SK-N-SH (cell line): Measurements from ENCODE around the gene LILRB3. TPM values are rescaled to one million over a fixed set of nuclear protein-coding genes. Genes with fewer than 3 reads are reported as not detected.

Experiments
- CTCF ChIA-PET: fragments of 300-600, 350-600 bp; formaldehyde crosslinking; extraction: SDS; loops from one replicate; lab custom pipeline; 2021; lab: Yijun Ruan, JAX
- POLR2A ChIA-PET: fragments of 350-600 bp; sonication (Branson Sonifier 250); formaldehyde crosslinking; extraction: SDS; loops from one replicate; lab custom pipeline; 2020; ENCODE audit warnings: antibody characterized with exemption, inconsistent platforms; lab: Yijun Ruan, JAX
- DNase-seq: peaks from one replicate; pipeline ENCODE4 v3.0.0; 2012
- H2AFZ ChIP-seq: fragments of 200-600 bp; sonication (generic); 2 replicates; pipeline ENCODE4 v1.8.1; 2016; ENCODE audit warnings: antibody characterized with exemption, mild to moderate bottlenecking, low read depth
- H3F3A ChIP-seq: fragments of 200-600 bp; sonication (generic); replicated peaks from 2 replicates; pipeline ENCODE3; 2016; ENCODE audit warnings: antibody characterized with exemption, mild to moderate bottlenecking; ENCODE audit not compliant: insufficient read depth
- H3K27ac ChIP-seq, 2 experiments: fragments of 200-500 bp in 1 of 2; fragments of 200-600 bp in 1 of 2; sonication (Bioruptor generic) in 1 of 2; sonication (generic), shearing (Covaris generic) in 1 of 2; 2 replicates each; pipeline versions ENCODE4 v1.5.1 to v1.6.1; 2014 to 2016; ENCODE audit warnings: low read depth in 2 of 2, inconsistent platforms in 1 of 2, low read length in 1 of 2, mild to moderate bottlenecking in 1 of 2, mixed read lengths in 1 of 2
- H3K27me3 ChIP-seq: fragments of 200-600 bp; sonication (generic), shearing (Covaris generic); 2 replicates; pipeline ENCODE4 v1.6.1; 2016; ENCODE audit warnings: mixed run types; ENCODE audit not compliant: insufficient read depth
- H3K36me3 ChIP-seq, 2 experiments: fragments of 200-500 bp in 1 of 2; fragments of 200-600 bp in 1 of 2; sonication (Bioruptor generic) in 1 of 2; sonication (generic) in 1 of 2; replicated peaks in 1 of 2; 2 replicates each; pipeline versions ENCODE3 to v1.5.1; 2014 to 2016; ENCODE audit warnings: low read length in 1 of 2, mild to moderate bottlenecking in 1 of 2; ENCODE audit not compliant: insufficient read depth in 2 of 2, control insufficient read depth in 1 of 2
- H3K4me1 ChIP-seq, 2 experiments: fragments of 200-500 bp in 1 of 2; fragments of 200-600 bp in 1 of 2; sonication (Bioruptor generic) in 1 of 2; sonication (generic), shearing (Covaris generic) in 1 of 2; 2 replicates each; pipeline versions ENCODE4 v1.5.1 to v1.6.1; 2014 to 2016; ENCODE audit warnings: low read depth in 1 of 2, low read length in 1 of 2, mixed run types in 1 of 2; ENCODE audit not compliant: insufficient read depth in 2 of 2, control insufficient read depth in 1 of 2
- H3K4me2 ChIP-seq: fragments of 200-600 bp; sonication (generic), shearing (Covaris generic); 2 replicates; pipeline ENCODE4 v1.6.1; 2017; ENCODE audit warnings: mixed run types
- H3K4me3 ChIP-seq, 2 experiments: fragments of 200-500 bp in 1 of 2; fragments of 200-600 bp in 1 of 2; sonication (Bioruptor generic) in 1 of 2; sonication (generic), shearing (Covaris generic) in 1 of 2; 2 replicates each; pipeline versions ENCODE4 v1.5.1 to v1.8.1; 2014 to 2016; ENCODE audit warnings: low read depth in 2 of 2, inconsistent platforms in 1 of 2, low read length in 1 of 2, mild to moderate bottlenecking in 1 of 2, mixed read lengths in 1 of 2, moderate library complexity in 1 of 2
- H3K79me2 ChIP-seq: fragments of 200-600 bp; sonication (generic); 2 replicates; pipeline ENCODE4 v1.8.1; 2017; ENCODE audit warnings: mild to moderate bottlenecking; ENCODE audit not compliant: insufficient read depth
- H3K9ac ChIP-seq: fragments of 200-600 bp; sonication (generic); 2 replicates; pipeline ENCODE4 v1.6.1; 2017; ENCODE audit warnings: mixed run types
- H3K9me2 ChIP-seq: fragments of 200-600 bp; sonication (generic); 2 replicates; pipeline ENCODE4 v1.6.1; 2017; ENCODE audit warnings: mixed run types
- H3K9me3 ChIP-seq: fragments of 200-600 bp; sonication (generic); 2 replicates; pipeline ENCODE4 v1.6.1; 2017; ENCODE audit warnings: mixed run types, mild to moderate bottlenecking, moderate library complexity
- H4K20me1 ChIP-seq: fragments of 200-600 bp; sonication (generic); 2 replicates; pipeline ENCODE4 v1.6.1; 2017; ENCODE audit warnings: mild to moderate bottlenecking, mixed run types; ENCODE audit not compliant: insufficient read depth
- GABPA ChIP-seq: IDR thresholded peaks from 2 replicates; pipeline ENCODE4 v1.4.0; 2012; ENCODE audit warnings: low read depth, mild to moderate bottlenecking
- MEF2A ChIP-seq: IDR thresholded peaks from 2 replicates; pipeline ENCODE4 v1.4.0; 2012; ENCODE audit warnings: low read depth, borderline replicate concordance
- MXI1 ChIP-seq: IDR thresholded peaks from 2 replicates; pipeline ENCODE4 v1.6.1; 2012; ENCODE audit warnings: mild to moderate bottlenecking, low read depth, low read length, improper control_type of control experiment
- NRF1 ChIP-seq: IDR thresholded peaks from 2 replicates; pipeline ENCODE4 v1.6.1; 2012; ENCODE audit warnings: low read depth, mild to moderate bottlenecking, low read length
- RAD21 ChIP-seq: IDR thresholded peaks from 2 replicates; pipeline ENCODE4 v1.6.1; 2012; ENCODE audit warnings: mild to moderate bottlenecking, low read length
- RFX5 ChIP-seq: IDR thresholded peaks from 2 replicates; pipeline ENCODE4 v1.6.1; 2012; ENCODE audit warnings: mild to moderate bottlenecking, improper control_type of control experiment, low read length
- SIN3A ChIP-seq: IDR thresholded peaks from 2 replicates; pipeline ENCODE4 v1.6.1; 2012; ENCODE audit warnings: low read depth, mild to moderate bottlenecking, low read length, moderate library complexity, borderline replicate concordance
- TCF12 ChIP-seq: IDR thresholded peaks from 2 replicates; pipeline ENCODE4 v1.4.0; 2012
- TEAD4 ChIP-seq: IDR thresholded peaks from 2 replicates; pipeline ENCODE4 v1.4.0; 2012; ENCODE audit warnings: mild to moderate bottlenecking, borderline replicate concordance; ENCODE audit not compliant: insufficient read depth
- YY1 ChIP-seq: IDR thresholded peaks from 2 replicates; pipeline ENCODE4 v1.4.0; 2012; ENCODE audit warnings: low read depth, mild to moderate bottlenecking
- WGBS: methylation state at CpG from one replicate; pipeline ENCODE4 v1.1.6; 2017; ENCODE audit warnings: low lambda C conversion rate; 5-methylcytosine and 5-hydroxymethylcytosine counted together
- polyA plus RNA-seq, 3 experiments: library from polyadenylated mRNA; depleted of rRNA; stranded (reverse); fragments of >200 nt; gene quantifications; 2 replicates each; pipeline ENCODE4 v1.2.3, GENCODE V29; 2012
- TF ChIP-seq, protein P1 (sequence below): fragments of 150-350 bp; IDR thresholded peaks from 2 replicates; pipeline ENCODE4 v1.6.1; 2016; ENCODE audit warnings: mild to moderate bottlenecking, low read depth, low read length
- TF ChIP-seq, protein P2 (sequence below): IDR thresholded peaks from 2 replicates; pipeline ENCODE4 v1.4.0; 2012; ENCODE audit warnings: low read depth, borderline replicate concordance
- TF ChIP-seq, protein P3 (sequence below): fragments of 150-350 bp; IDR thresholded peaks from 2 replicates; pipeline ENCODE4 v1.6.1; 2017; ENCODE audit warnings: antibody characterized with exemption, low read length, low read depth, borderline replicate concordance
- TF ChIP-seq, protein P4 (sequence below): IDR thresholded peaks from 2 replicates; pipeline ENCODE4 v1.6.1; 2012; ENCODE audit warnings: mild to moderate bottlenecking, low read depth, low read length, moderate library complexity

Gene LILRB3
- polyA plus RNA-seq, 1 of the 3 experiments (the other 2 are of a cell fraction), result not detected

DNA sequence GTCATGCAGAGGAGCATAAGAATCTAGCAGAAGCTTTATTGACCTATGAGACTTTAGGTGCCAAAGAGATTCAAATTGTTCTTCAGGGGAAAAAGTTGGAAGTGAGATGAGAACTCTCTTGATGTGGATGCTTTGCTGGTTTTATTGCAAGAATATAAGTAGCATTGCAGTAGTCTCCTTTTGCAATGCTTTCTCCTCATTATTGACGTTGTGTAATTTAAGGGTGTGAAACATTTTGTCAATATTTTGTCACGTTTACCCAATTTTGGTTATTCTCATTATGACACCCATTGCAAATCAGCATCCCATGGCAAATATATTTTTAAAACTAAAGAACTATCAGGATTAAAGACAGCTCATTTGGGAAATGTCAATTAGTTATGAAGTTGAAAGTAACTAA lies 46.1 kb upstream of the LILRB3 start:
- ChIA-PET POLR2A (no interaction called here), CTCF (no interaction called here)
- no peak overlapping the region for H3K4me3 ChIP-seq
- no peak overlapping the region for H3K27ac ChIP-seq
- H2AFZ ChIP-seq, result no peak overlapping the region
- no peak for DNase-seq
- 0% methylated on average over 2 of the region's 2 CpGs for WGBS
- H3K4me1 ChIP-seq, result no peaks in the 10 kb centered on the region
- H3K4me2 ChIP-seq, result no peak overlapping the region
- H3F3A ChIP-seq, result no peaks in the 10 kb centered on the region
- H3K27me3 ChIP-seq, result peaks cover 50% of the 10 kb centered on the region
- H3K9me2 ChIP-seq, result no peaks in the 10 kb centered on the region
- no peaks in the 10 kb centered on the region for H3K79me2 ChIP-seq
- H4K20me1 ChIP-seq, result no peaks in the 10 kb centered on the region
- TF ChIP-seq, protein P1, sequence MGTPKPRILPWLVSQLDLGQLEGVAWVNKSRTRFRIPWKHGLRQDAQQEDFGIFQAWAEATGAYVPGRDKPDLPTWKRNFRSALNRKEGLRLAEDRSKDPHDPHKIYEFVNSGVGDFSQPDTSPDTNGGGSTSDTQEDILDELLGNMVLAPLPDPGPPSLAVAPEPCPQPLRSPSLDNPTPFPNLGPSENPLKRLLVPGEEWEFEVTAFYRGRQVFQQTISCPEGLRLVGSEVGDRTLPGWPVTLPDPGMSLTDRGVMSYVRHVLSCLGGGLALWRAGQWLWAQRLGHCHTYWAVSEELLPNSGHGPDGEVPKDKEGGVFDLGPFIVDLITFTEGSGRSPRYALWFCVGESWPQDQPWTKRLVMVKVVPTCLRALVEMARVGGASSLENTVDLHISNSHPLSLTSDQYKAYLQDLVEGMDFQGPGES, result no peak
- TF ChIP-seq MEF2A, result no peak
- TF ChIP-seq SIN3A, result no peak
- TF ChIP-seq, protein P2, sequence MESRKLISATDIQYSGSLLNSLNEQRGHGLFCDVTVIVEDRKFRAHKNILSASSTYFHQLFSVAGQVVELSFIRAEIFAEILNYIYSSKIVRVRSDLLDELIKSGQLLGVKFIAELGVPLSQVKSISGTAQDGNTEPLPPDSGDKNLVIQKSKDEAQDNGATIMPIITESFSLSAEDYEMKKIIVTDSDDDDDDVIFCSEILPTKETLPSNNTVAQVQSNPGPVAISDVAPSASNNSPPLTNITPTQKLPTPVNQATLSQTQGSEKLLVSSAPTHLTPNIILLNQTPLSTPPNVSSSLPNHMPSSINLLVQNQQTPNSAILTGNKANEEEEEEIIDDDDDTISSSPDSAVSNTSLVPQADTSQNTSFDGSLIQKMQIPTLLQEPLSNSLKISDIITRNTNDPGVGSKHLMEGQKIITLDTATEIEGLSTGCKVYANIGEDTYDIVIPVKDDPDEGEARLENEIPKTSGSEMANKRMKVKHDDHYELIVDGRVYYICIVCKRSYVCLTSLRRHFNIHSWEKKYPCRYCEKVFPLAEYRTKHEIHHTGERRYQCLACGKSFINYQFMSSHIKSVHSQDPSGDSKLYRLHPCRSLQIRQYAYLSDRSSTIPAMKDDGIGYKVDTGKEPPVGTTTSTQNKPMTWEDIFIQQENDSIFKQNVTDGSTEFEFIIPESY, result no peak
- no peak for TF ChIP-seq NRF1
- no peak for TF ChIP-seq RFX5
- TF ChIP-seq TEAD4, result no peak
- TF ChIP-seq, protein P3, sequence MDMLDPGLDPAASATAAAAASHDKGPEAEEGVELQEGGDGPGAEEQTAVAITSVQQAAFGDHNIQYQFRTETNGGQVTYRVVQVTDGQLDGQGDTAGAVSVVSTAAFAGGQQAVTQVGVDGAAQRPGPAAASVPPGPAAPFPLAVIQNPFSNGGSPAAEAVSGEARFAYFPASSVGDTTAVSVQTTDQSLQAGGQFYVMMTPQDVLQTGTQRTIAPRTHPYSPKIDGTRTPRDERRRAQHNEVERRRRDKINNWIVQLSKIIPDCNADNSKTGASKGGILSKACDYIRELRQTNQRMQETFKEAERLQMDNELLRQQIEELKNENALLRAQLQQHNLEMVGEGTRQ, result no peak
- no peak for TF ChIP-seq YY1
- no peak for TF ChIP-seq RAD21
- TF ChIP-seq TCF12, result no peak
- TF ChIP-seq GABPA, result no peak
- no peak for TF ChIP-seq MXI1
- TF ChIP-seq, protein P4, sequence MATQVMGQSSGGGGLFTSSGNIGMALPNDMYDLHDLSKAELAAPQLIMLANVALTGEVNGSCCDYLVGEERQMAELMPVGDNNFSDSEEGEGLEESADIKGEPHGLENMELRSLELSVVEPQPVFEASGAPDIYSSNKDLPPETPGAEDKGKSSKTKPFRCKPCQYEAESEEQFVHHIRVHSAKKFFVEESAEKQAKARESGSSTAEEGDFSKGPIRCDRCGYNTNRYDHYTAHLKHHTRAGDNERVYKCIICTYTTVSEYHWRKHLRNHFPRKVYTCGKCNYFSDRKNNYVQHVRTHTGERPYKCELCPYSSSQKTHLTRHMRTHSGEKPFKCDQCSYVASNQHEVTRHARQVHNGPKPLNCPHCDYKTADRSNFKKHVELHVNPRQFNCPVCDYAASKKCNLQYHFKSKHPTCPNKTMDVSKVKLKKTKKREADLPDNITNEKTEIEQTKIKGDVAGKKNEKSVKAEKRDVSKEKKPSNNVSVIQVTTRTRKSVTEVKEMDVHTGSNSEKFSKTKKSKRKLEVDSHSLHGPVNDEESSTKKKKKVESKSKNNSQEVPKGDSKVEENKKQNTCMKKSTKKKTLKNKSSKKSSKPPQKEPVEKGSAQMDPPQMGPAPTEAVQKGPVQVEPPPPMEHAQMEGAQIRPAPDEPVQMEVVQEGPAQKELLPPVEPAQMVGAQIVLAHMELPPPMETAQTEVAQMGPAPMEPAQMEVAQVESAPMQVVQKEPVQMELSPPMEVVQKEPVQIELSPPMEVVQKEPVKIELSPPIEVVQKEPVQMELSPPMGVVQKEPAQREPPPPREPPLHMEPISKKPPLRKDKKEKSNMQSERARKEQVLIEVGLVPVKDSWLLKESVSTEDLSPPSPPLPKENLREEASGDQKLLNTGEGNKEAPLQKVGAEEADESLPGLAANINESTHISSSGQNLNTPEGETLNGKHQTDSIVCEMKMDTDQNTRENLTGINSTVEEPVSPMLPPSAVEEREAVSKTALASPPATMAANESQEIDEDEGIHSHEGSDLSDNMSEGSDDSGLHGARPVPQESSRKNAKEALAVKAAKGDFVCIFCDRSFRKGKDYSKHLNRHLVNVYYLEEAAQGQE, result no peak
- H3K9me3 ChIP-seq, result no peaks in the 10 kb centered on the region
- no peaks in the 10 kb centered on the region for H3K36me3 ChIP-seq
- H3K9ac ChIP-seq, result no peak overlapping the region
